Ishikawa (cell line): ENCODE data around the gene PCNT.

ENCODE experiments used
- CEBPB ChIP-seq: IDR thresholded peaks from 2 replicates; pipeline ENCODE4 v1.6.1; 2012
- CREB1 ChIP-seq: IDR thresholded peaks from 2 replicates; pipeline ENCODE4 v1.6.1; 2012; ENCODE audit warnings: low read depth
- EGR1 ChIP-seq: IDR thresholded peaks from 2 replicates; pipeline ENCODE4 v1.6.1; 2012
- EP300 ChIP-seq: IDR thresholded peaks from 2 replicates; pipeline ENCODE4 v1.6.1; 2012; ENCODE audit warnings: borderline replicate concordance
- FOXM1 ChIP-seq: IDR thresholded peaks from 2 replicates; pipeline ENCODE4 v1.6.1; 2012; ENCODE audit warnings: low read depth, borderline replicate concordance
- MAX ChIP-seq: IDR thresholded peaks from 2 replicates; pipeline ENCODE4 v1.6.1; 2012
- NFIC ChIP-seq: IDR thresholded peaks from 2 replicates; pipeline ENCODE4 v1.6.1; 2012
- RAD21 ChIP-seq: IDR thresholded peaks from 2 replicates; pipeline ENCODE4 v1.6.1; 2012; ENCODE audit warnings: low read depth
- REST ChIP-seq: IDR thresholded peaks from 2 replicates; pipeline ENCODE4 v1.6.1; 2012; ENCODE audit warnings: low read depth, mild to moderate bottlenecking
- TAF1 ChIP-seq: IDR thresholded peaks from 2 replicates; pipeline ENCODE4 v1.6.1; 2012; ENCODE audit warnings: low read depth, mild to moderate bottlenecking
- TCF12 ChIP-seq: IDR thresholded peaks from 2 replicates; pipeline ENCODE4 v1.6.1; 2012; ENCODE audit warnings: low read depth
- TEAD4 ChIP-seq: IDR thresholded peaks from 2 replicates; pipeline ENCODE4 v1.6.1; 2012
- USF1 ChIP-seq: IDR thresholded peaks from 2 replicates; pipeline ENCODE4 v1.6.1; 2012
- YY1 ChIP-seq: IDR thresholded peaks from 2 replicates; pipeline ENCODE4 v1.6.1; 2012; ENCODE audit warnings: low read depth
- ZBTB7A ChIP-seq: IDR thresholded peaks from 2 replicates; pipeline ENCODE4 v1.6.1; 2012; ENCODE audit warnings: low read depth

PCNT gene

GRCh38 chr21:46295177-46295770, 28.7 kb upstream of the PCNT start:
- TF ChIP-seq FOXM1 (no peak), RAD21 (no peak), USF1 (no peak), EGR1 (no peak), MAX (no peak), YY1 (no peak), CEBPB (no peak), TEAD4 (no peak), EP300 (no peak), TAF1 (no peak), TCF12 (no peak), REST (no peak), ZBTB7A (no peak), CREB1 (no peak)

DNA sequence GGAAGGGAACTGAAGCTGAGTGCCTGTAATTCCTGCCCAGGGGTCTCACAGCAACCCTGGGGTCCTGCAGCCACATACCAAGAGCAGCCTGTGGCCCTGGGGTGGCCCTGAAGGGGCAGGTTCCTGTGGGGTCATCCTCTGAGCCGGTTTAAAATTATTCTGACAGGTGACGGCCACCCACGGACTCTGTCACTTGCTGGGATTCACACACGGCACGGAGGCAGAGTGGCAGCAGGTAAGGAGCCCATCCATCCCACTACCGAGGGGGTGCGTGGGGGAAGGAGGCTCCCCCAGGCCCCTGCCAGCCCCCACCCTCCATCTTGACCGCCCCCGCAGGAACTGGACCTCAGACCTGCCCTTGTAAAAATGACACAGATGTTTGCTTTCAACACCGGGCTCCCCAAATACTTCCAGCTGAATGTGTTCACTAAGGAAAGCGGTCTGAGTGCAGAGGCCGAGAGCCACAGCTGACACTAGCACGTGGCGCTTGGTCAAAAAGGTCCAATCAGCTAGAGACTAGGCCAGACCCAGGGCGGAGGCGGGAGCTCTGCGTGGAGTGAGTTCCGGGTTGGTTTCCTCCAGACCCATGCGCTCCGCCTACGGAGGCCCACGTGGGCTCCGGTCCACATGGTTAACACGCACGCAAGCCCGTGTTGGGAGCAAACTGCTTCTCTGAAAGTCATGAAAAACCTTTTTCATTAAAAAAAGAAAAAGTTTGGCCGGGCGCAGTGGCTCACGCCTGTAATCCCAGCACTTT, 27.8 kb upstream of the PCNT start:
- TF ChIP-seq MAX (no peak), CREB1 (no peak), EGR1 (no peak), EP300 (no peak), RAD21 (no peak), CEBPB (no peak), REST (no peak), TEAD4 (no peak), FOXM1 (no peak), TCF12 (no peak), NFIC (no peak)

- no peak for TF ChIP-seq MAX
- TF ChIP-seq TCF12: no peak
- no peak for TF ChIP-seq REST
- no peak for TF ChIP-seq EP300
- TF ChIP-seq TAF1: no peak
- no peak for TF ChIP-seq FOXM1
- no peak for TF ChIP-seq EGR1
- TF ChIP-seq ZBTB7A: no peak
- no peak for TF ChIP-seq USF1
- TF ChIP-seq CEBPB: no peak
- TF ChIP-seq CREB1: no peak
- no peak for TF ChIP-seq YY1
- TF ChIP-seq RAD21: no peak
- TF ChIP-seq NFIC: no peak
- no peak for TF ChIP-seq TEAD4
Measured at GRCh38 chr21:46297338-46298271, 26.4 kb upstream of the PCNT start.
